Stimulated activated naive CD8-positive, alpha-beta T cell treated with anti-CD3 and anti-CD28 coated beads, Interleukin-15, Interleukin-2, amounts not matched to agents 100 U/mL and 50 U/mL, for 24 hours (primary cell): ENCODE measurements around the gene RYR3.

ENCODE experiments used
- ATAC-seq: fragments of 150-1000 bp; cut with Tn5 transposase; one replicate; pipeline ENCODE4 v1.10.0; 2021
- DNase-seq: peaks from one replicate; pipeline ENCODE4 v3.0.0; 2021

RYR3 gene

GRCh38 chr15:33320017-33320416 is 9.2 kb downstream of the RYR3 start:
- ATAC-seq (no peak), DNase-seq (no peak)

DNA sequence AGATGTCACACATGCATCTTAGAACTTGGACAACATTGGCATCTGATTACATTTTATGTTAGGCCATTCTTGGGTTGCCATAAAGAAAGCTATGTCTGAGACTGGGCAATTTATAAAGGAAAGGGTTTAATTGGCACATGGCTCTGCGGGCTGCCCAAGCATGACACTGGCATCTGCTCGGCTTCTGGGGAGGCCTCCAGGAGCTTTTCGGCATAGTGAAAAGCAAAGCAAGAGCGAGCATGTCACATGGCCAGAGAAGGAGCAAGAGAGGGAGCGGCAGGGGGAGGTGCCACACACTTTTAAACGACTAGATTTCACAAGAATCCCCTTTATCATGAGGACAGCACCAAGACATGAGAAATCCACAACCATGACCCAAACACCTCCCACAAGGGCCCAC is 11.3 kb downstream of the RYR3 start:
- ATAC-seq (no peak), DNase-seq (no peak)

- no peak for ATAC-seq
- no peak for DNase-seq
These were observed 13.8 kb downstream of the RYR3 start for GRCh38 chr15:33324609-33325008.

- DNase-seq (no peak), ATAC-seq (no peak)
These were observed 16.1 kb downstream of the RYR3 start for GRCh38 chr15:33326908-33327307.

- no peak for ATAC-seq
These were observed 17.3 kb downstream of the RYR3 start for GRCh38 chr15:33328106-33328505.

GRCh38 chr15:33329457-33329856 is 18.7 kb downstream of the RYR3 start:
- DNase-seq (no peak), ATAC-seq (no peak)

More at GRCh38 chr15:33328106-33328505, 17.3 kb downstream of the RYR3 start:
- no peak for DNase-seq

GRCh38 chr15:33330931-33331330 is 20.2 kb downstream of the RYR3 start:
- DNase-seq (no peak), ATAC-seq (no peak)

DNA sequence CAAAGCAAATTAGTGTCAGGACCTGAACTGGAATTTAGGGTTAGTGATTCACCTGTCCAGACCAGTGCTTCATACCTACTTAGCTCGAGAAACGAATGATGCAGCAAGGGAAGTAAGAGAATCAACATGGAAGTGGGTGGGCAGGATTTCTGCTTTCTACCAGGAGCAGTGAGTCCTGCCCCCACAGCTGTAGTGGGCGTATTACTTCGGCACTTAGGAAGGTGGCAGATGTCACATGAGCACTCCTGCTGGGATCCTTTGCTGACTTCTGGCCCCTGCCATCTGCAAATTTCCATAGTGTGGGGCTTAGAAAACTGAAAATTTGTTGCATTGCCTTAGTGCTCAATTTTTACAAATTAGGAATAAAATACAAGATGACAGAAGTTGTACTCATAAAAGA is 31.2 kb downstream of the RYR3 start:
- DNase-seq = no peak
- no peak for ATAC-seq

DNA sequence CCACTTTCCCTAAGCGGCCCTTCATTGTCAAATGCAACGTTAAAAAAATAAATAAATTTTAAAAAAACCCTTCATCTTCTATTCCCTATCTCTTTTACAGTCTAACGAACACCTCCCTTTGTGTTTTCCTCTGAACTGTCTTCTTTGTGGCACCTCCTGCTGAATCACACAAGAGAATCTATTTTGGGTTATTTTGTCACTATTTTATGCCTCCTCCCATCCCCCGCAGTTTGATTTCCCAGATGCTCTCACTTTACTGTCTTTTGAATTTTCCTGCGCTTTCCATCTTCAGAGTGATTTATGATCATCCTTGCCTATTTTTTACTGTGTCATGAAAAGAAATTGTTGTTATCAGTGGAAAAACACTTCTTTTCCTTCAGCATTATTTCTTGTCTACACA is 32.5 kb downstream of the RYR3 start:
- ATAC-seq (no peak), DNase-seq (no peak)

GRCh38 chr15:33344111-33344510 is 33.3 kb downstream of the RYR3 start:
- no peak for ATAC-seq

GRCh38 chr15:33344530-33344929 is 33.8 kb downstream of the RYR3 start:
- ATAC-seq (no peak), DNase-seq (no peak)

More at GRCh38 chr15:33344111-33344510, 33.3 kb downstream of the RYR3 start:
- no peak for DNase-seq

- ATAC-seq (no peak), DNase-seq (no peak)
These were observed 43.6 kb downstream of the RYR3 start for GRCh38 chr15:33354411-33354810.

DNA sequence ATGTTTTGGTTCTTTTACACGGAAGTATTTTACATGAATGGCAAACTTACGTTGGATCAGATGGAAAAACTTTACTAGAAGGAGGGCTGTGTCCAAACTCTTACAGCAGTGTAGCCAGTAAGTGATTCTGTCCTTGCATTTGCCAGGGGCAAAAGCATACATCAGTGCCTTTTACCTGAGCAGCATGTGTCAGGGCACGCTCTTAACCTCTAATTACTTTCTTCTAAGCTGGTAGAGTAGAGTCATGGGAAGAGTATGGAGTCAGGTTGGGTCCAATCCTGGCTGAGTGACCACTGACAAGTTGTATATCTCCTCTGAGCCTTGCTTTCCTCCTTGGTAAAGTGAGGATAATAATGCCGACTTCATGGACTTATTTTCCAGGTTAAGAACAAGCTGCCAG is 47.1 kb downstream of the RYR3 start:
- DNase-seq = no peak
- no peak for ATAC-seq

GRCh38 chr15:33358306-33358705 is 47.5 kb downstream of the RYR3 start:
- ATAC-seq (no peak), DNase-seq (no peak)

- DNase-seq (no peak), ATAC-seq (no peak)
These were observed 50.1 kb downstream of the RYR3 start for GRCh38 chr15:33360886-33361285.

- ATAC-seq (no peak), DNase-seq (no peak)
These were observed 59.3 kb downstream of the RYR3 start for GRCh38 chr15:33369941-33370622.

GRCh38 chr15:33370623-33371020 is 59.9 kb downstream of the RYR3 start:
- ATAC-seq = no peak

GRCh38 chr15:33371159-33371558 is 60.4 kb downstream of the RYR3 start:
- ATAC-seq (no peak), DNase-seq (no peak)

More at GRCh38 chr15:33370623-33371020, 59.9 kb downstream of the RYR3 start:
- no peak for DNase-seq

GRCh38 chr15:33374226-33374914 is 63.6 kb downstream of the RYR3 start:
- no peak for ATAC-seq
- DNase-seq = no peak

GRCh38 chr15:33375236-33375635 is 64.5 kb downstream of the RYR3 start:
- DNase-seq (no peak), ATAC-seq (no peak)

DNA sequence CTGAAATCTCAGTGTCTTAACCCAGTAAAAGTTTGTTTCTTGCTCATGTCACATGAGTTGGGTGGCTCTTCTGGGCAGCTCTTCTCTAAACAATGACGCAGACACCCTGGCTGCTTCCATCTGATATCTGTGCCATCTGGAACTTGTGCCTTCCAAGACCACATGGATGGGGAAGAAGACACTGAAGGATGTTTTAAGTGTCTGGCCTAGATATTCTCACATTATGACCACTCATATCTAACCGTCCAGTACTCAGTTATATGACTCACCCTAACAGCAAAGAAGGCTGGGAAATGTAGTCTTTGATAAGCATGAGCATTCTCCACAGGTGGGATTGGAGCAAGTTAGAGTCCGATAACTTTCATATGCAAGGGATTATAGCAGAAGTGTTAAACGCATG is 66.4 kb downstream of the RYR3 start:
- DNase-seq (no peak), ATAC-seq (no peak)

GRCh38 chr15:33378866-33379480 is 68.2 kb downstream of the RYR3 start:
- no peak for ATAC-seq
- no peak for DNase-seq

- no peak for ATAC-seq
- no peak for DNase-seq
These were observed 69.6 kb downstream of the RYR3 start for GRCh38 chr15:33380406-33380805.

- DNase-seq = no peak
These were observed 71.7 kb downstream of the RYR3 start for GRCh38 chr15:33382491-33382890.

More at GRCh38 chr15:33382491-33382890, 71.7 kb downstream of the RYR3 start:
- no peak for ATAC-seq
